Activated T-helper 1 cell treated with anti-CD3 and anti-CD28 coated beads, Interleukin-2, amount 50 U/mL, for 16 hours (primary cell): Measurements from ENCODE around the gene POLG.
"Not testable (repeated sequence)": the region's sequence is repeated elsewhere in the genome, so short reads cannot be mapped to it uniquely, and the experiment has no call there.

Experiments
- DNase-seq, 2 donors: peaks; one replicate each; pipeline ENCODE4 v3.0.0-alpha.2; 2020; ENCODE audit warnings: low read depth in 1 of 2, low spot score in 1 of 2

The POLG gene

DNA sequence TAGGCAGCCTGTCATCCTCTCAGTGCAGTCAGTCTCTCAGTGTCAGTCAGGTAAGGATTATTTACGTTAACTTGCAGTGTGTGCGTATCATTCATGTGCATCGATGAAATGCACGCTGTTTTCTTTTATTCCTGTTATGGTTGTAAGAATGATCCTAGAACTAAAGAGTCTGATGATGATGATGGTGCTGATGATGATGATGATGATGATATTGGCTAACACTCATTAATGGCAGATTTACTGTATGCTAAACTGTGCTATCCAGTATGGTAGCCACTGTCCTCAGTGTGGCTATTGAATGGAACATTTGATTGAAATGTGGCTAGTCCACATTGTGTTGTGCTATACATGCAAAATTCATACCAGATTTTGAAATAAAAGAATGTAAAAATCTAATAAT lies 51.4 kb downstream of the POLG start:
- DNase-seq = no peak

DNA sequence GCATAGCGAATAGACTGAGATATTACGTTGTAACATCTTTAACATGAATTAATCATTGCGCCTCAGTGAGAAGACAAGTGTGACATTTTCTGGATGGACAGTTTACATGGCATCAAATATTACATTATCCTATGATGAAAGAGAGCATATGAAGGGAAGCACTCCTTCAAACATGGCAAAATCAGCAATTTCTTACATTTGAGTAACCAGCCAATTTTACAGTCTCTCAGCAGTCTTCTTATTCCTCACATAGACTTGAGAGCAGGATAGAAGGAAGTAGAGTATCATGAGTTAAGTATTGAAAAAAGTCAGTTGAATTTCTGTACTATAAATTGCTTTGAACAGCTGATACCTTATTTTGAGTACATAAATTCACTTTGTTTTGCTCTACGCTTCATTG lies 52.0 kb downstream of the POLG start:
- DNase-seq = no peak

DNA sequence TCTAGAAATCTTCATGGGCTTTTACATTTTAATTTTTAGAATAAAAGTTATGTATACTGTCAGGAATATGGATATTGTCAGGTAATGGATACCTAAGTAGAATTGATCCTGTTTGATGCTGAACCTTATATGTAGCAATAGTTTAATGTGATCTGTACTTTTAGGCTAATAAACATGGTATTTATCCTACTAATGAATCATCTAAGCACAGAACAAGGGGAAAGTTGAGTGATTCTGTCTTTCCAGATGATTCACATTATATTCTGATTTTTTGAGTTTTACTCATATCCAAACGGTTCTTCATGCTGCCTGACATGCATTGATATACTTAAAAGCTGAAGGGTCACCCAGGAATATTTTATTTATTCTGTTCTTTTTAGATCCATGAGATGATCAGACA lies 56.3 kb downstream of the POLG start:
- no peak for DNase-seq

DNA sequence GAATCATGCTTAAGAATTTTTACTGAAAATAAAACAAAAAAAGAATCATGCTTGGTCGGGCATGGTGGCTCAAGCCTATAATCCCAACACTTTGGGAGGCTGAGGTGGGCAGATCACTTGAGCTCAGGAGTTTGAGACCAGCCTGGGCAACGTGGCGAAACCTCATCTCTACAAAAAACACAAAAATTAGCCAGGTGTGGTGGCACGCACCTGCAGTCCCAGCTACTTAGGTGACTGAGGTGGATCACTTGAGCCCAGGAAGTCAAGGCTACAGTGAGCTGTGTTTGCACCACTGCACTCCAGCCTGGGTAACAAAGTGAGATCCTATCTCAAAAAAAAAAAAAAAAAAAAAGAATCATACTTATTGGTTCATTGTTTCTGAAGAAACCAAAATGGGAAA lies 57.3 kb downstream of the POLG start:
- DNase-seq = not testable (repeated sequence)
